ENCODE measurements around the gene CLOCK. TPM values are rescaled to one million over a fixed set of nuclear protein-coding genes. Genes with fewer than 3 reads are reported as not detected.

The CLOCK gene
- total RNA-seq, 2 experiments from 2014 or later = 9.4 to 10.0 TPM

DNA sequence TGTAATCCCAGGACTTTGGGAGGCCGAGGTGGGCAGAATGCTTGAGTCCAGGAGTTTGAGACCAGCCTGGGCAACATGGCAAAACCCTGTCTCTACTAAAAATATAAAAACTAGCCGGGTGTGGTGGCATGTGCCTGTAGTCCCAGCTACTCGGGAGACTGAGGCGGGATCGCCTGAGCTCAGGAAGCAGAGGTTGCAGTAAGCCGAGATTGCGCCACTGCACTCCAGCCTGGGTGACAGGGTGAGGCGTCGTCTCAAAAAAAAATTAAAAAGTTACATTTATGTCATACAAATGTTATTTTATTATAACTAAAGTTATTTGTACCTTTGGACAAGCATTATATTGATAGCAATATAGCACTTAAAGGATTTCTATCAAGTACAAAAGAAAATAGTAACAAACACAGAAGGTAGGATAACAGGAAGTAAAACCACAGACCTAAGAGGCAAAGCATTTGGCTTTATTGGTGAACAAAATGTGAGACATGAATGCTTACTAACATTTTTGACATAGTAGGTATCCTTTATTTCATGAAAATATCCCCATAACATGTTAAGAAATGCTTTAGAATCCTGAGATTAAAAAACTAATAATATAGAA lies 99.5 kb downstream of the CLOCK start:
- no peaks in the 10 kb centered on the region for H3K27me3 Mint-ChIP-seq
- no peak overlapping the region for H3K27ac Mint-ChIP-seq
- no peaks in the 10 kb centered on the region for H3K9me3 Mint-ChIP-seq (ENCODE audit: low read depth)
- no peak overlapping the region for H3K4me3 Mint-ChIP-seq
- DNase-seq = no peak
- H3K36me3 Mint-ChIP-seq = peaks cover 26% of the 10 kb centered on the region
- no peak for ATAC-seq
- H3K4me1 Mint-ChIP-seq = peaks cover 8% of the 10 kb centered on the region
- CTCF ChIA-PET = interaction anchor here (1.1 to 3.4 kb wide), 2 partner anchors 11 to 29 kb away, joined by 3 to 15 read pairs; no protein-coding TSS in a partner anchor

DNA sequence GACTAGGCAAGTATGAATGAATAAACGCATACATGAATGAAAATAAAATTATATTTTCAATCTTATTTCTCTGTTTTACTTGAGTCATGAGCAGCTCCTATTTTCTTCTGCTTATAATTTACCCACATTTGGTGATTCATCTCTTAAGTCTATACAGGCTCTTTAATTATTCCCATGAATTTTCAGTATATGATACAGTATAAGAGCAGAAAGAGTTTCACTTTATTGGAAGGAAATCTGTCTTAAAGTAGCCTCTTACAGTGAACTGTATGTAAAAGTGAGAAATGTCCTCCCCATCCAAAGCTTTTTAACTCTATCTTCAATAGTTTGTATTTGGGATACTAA lies 100.2 kb downstream of the CLOCK start:
- Mint-ChIP-seq H3K9me3 (ENCODE audit: low read depth) (no peaks in the 10 kb centered on the region), H3K4me1 (peaks cover 8% of the 10 kb centered on the region), H3K4me3 (no peak overlapping the region), H3K36me3 (peaks cover 25% of the 10 kb centered on the region), H3K27me3 (no peaks in the 10 kb centered on the region), H3K27ac (no peak overlapping the region)
- DNase-seq (no peak), ATAC-seq (no peak)
- CTCF ChIA-PET = interaction anchor here (1.1 to 3.4 kb wide), 2 partner anchors 10 to 28 kb away, joined by 3 to 15 read pairs; no protein-coding TSS in a partner anchor

DNA sequence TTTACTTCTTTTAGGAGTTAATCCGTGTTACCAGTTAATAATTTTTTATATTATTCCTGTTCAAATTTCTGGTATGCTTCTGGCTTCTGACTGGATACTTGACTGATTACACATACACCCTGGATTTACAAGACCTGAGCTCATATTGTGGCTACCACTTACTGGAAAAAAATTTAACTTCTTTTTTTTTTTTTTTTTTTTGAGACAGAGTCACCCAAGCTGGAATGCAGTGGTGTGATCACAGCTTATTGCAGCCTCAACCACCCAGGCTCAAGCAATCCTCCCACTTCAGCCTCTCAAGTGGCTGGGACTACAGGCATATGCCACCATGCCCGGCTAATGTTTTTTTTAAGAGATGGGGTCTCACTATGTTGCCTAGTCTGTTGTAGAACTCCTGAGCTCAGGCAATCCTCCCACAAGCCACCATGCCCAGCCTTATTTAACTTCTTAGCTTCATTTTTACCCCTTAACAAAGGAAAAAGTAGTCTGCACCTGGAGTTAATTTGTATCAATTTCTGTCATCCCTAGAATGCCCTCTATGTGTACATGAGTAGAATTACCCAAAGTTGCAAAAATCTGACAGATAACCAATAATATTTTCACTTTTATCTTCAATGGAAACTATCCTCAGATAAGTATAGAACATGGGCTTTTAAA lies 100.7 kb downstream of the CLOCK start:
- no peak overlapping the region for H3K27ac Mint-ChIP-seq
- CTCF ChIA-PET = interaction anchor here (1.5 to 3.4 kb wide), 3 partner anchors 10 to 103 kb away, joined by 5 to 15 read pairs (median 6); partner anchors contain the start of gene SRD5A3
- H3K36me3 Mint-ChIP-seq = peaks cover 24% of the 10 kb centered on the region
- H3K4me3 Mint-ChIP-seq = no peak overlapping the region
- no peak for ATAC-seq
- no peak for DNase-seq
- no peaks in the 10 kb centered on the region for H3K27me3 Mint-ChIP-seq
- H3K9me3 Mint-ChIP-seq (ENCODE audit: low read depth) = no peaks in the 10 kb centered on the region
- H3K4me1 Mint-ChIP-seq = peaks cover 8% of the 10 kb centered on the region

DNA sequence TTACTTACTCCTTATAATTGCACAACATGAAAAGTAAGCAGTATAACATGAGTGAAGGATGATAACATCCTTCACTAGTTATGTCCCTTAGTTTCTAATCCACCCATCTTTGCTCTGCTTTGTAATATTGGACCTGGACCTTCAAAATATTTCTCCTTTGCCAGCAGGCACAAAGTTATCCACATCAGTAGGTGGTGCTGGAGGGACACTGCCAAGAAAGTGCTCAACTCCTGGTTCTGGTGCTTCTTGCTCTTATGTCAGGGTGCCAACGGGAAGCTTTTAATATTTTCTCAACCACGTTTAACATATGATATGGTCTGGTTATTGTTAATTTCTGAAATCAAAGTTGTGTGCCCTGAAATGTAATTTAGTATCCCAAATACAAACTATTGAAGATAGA lies 101.9 kb downstream of the CLOCK start:
- DNase-seq = no peak
- peaks cover 10% of the 10 kb centered on the region for H3K4me1 Mint-ChIP-seq
- ATAC-seq = no peak
- H3K27me3 Mint-ChIP-seq = no peaks in the 10 kb centered on the region
- H3K4me3 Mint-ChIP-seq = no peak overlapping the region
- H3K27ac Mint-ChIP-seq = no peak overlapping the region
- peaks cover 25% of the 10 kb centered on the region for H3K36me3 Mint-ChIP-seq
- no peaks in the 10 kb centered on the region for H3K9me3 Mint-ChIP-seq (ENCODE audit: low read depth)
- CTCF ChIA-PET = interaction anchor here (1.0 to 3.4 kb wide), 4 partner anchors 8 to 108 kb away, joined by 3 to 15 read pairs (median 6); partner anchors contain the start of gene SRD5A3

DNA sequence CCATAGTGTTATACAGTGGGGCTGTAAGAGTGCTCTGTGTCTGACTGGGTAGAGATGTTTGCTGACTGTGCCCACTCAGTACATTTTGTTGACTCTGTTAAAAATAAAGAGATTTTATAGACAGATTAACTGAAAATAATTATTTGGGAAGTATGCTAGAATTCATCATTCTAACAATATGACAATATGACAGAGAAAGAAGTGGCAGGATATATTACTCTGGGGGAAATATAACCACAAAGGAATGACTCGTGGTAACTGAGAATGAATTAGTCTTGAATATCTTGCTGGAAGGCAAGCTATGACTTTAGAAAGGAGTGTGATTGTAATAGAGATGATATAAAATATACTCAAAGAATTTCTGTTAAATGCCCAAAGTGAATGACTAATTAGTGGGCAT lies 104.2 kb downstream of the CLOCK start:
- CTCF ChIA-PET = no interaction called here
- Mint-ChIP-seq H3K9me3 (ENCODE audit: low read depth) (no peaks in the 10 kb centered on the region), H3K4me1 (peaks cover 6% of the 10 kb centered on the region), H3K27me3 (no peaks in the 10 kb centered on the region), H3K36me3 (peaks cover 25% of the 10 kb centered on the region), H3K4me3 (no peak overlapping the region), H3K27ac (no peak overlapping the region)
- DNase-seq (no peak), ATAC-seq (no peak)

DNA sequence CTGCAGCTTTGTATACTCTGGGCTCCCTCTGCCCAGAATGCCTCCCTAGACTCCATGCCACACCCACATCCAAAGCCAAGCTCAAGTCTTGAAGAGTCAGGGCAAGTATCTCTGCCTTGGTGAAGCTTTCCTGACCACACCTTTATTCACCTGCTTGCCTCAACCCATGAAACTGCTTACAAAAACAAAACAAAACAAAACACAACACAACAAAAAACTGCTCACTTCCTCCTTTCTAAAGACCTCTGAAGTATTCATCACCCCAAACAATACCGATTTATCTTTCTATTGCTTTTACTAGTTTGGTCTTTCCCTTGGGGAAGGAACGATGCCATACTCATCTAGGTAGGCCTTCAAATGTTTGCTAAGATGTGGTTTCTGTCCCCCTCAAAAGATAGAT lies 105.9 kb downstream of the CLOCK start:
- no peak for ATAC-seq
- H3K4me3 Mint-ChIP-seq = no peak overlapping the region

DNA sequence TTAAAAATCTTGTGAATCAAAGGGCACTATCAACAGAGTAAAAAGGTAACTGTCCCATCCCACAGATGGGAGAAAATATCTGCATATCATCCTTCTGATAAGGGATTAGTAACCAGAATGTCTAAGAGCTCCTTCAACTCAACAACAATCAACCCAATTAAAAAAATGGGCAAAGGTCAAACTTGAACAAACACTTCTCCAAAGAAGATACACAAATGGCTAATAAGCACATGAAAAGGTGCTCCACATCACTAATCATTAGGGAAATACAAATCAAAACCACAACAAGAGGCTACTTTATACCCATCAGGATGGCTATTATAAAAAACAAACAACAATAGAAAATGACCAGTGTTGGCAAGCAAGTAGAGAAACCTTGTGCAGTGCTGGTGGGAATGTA lies 107.7 kb downstream of the CLOCK start:
- Mint-ChIP-seq H3K4me3 (no peak overlapping the region), H3K36me3 (peaks cover 37% of the 10 kb centered on the region), H3K27ac (no peak overlapping the region), H3K9me3 (ENCODE audit: low read depth) (no peaks in the 10 kb centered on the region), H3K4me1 (peaks cover 19% of the 10 kb centered on the region), H3K27me3 (no peaks in the 10 kb centered on the region)
- ATAC-seq (no peak), DNase-seq (no peak)
- CTCF ChIA-PET = no interaction called here

More for the DNA sequence above, 105.9 kb downstream of the CLOCK start:
- Mint-ChIP-seq H3K4me1 (peaks cover 4% of the 10 kb centered on the region), H3K27ac (no peak overlapping the region), H3K36me3 (peaks cover 29% of the 10 kb centered on the region), H3K9me3 (ENCODE audit: low read depth) (no peaks in the 10 kb centered on the region), H3K27me3 (no peaks in the 10 kb centered on the region)
- CTCF ChIA-PET = no interaction called here
- no peak for DNase-seq

DNA sequence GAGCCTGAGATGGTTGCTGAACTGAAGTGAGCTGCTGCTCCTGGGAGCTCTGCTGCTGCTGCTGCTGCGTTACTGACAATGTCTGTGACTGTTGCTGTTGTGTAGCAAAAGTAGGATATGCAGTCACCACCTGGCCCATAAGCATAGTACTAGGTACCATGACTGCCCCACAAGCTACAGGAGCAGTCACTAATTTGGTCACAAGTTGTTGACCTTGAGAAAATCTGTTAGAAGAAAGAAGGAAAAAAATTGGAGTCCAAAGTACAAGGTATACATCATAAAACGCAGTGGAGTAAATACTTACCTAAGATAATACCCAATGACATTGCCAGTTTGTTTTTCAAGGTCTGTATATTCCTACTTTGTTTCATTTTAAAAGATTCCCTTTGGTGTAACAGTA lies 108.4 kb downstream of the CLOCK start:
- Mint-ChIP-seq H3K36me3 (peaks cover 37% of the 10 kb centered on the region), H3K9me3 (ENCODE audit: low read depth) (no peaks in the 10 kb centered on the region), H3K27ac (no peak overlapping the region), H3K4me1 (peaks cover 20% of the 10 kb centered on the region), H3K4me3 (no peak overlapping the region), H3K27me3 (no peaks in the 10 kb centered on the region)
- ATAC-seq (no peak), DNase-seq (no peak)
- CTCF ChIA-PET = no interaction called here

DNA sequence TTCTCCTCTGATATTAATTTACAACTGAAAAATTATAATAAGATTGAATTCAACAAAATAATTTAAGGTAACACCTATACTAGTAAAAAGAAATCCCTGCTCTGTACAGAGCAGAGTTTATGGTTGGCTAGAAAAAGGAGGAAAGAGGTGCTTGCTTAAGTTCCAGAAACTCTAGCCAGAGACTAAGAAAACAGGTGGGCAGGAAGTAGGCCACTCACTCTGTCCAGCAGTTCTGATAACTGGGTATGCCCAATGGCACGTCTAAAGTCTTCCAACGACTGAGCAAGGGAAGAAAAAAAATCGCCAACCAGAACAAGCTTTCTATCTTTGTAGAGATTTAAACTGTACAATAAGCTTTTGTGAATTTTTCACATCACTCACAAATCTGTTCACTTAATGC lies 108.9 kb downstream of the CLOCK start:
- Mint-ChIP-seq H3K9me3 (ENCODE audit: low read depth) (no peaks in the 10 kb centered on the region), H3K36me3 (peaks cover 37% of the 10 kb centered on the region), H3K27me3 (no peaks in the 10 kb centered on the region), H3K4me1 (peaks cover 20% of the 10 kb centered on the region), H3K4me3 (no peak overlapping the region), H3K27ac (no peak overlapping the region)
- CTCF ChIA-PET = interaction anchor here (3.2 kb wide), 1 partner anchor 9 kb away, joined by 15 read pairs; no protein-coding TSS in a partner anchor
- ATAC-seq (no peak), DNase-seq (no peak)

DNA sequence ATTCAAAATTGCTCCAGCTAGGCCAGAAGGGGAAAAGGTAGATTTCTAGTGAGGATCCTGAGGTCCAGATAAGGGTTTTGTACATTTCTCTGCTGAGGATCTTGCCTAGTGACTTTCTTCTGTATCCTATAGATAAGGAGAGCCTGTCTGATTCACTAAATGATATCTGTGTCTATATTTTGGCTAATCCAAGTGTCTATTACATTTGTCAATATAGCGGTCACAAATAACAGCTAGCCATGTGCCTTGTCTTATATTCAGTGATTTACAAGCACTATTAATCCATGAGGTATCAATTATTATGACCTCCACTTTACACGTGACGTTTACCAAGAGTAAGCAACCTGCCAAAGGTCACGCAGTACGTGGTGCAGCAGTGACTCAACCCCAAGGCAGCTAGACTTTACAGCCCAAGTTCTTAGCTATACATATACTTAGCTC lies 109.3 kb downstream of the CLOCK start:
- DNase-seq = no peak
- Mint-ChIP-seq H3K27ac (no peak overlapping the region), H3K4me1 (peaks cover 18% of the 10 kb centered on the region), H3K36me3 (peaks cover 34% of the 10 kb centered on the region), H3K27me3 (no peaks in the 10 kb centered on the region), H3K9me3 (ENCODE audit: low read depth) (no peaks in the 10 kb centered on the region), H3K4me3 (no peak overlapping the region)
- CTCF ChIA-PET = interaction anchor here (3.2 kb wide), 1 partner anchor 9 kb away, joined by 15 read pairs; no protein-coding TSS in a partner anchor
- no peak for ATAC-seq

DNA sequence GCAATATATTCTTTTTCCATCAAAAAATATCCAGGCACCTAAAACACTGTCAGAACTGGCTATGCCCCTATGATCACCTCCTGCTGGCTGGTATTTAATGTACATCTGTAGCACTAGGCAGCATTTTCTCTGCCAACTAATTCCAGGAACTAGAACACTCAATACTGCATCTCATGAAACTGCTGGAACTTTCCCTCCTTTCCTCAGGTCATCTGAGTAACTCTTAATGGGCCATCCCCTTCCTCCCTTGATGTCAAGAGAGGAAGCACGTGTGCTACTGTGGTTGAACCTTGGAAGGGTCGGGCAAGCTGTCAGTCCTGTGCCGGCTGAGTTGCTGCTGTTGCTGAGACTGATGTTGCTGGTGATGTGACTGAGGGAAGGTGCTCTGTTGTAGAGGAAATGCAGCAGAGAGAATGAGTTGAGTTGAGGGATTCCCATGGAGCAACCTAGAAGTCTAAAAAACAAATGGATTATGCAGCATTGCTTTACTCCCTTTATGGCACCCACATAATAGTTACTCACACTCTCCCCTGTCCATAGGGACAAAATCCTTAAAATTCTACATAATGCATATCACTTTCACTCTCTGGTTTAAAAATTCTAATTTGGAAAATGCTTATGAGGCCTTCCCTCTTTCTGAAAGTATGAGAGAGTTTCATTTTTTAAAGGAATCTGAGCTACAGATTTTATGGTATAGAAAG lies 111.4 kb downstream of the CLOCK start:
- no peak overlapping the region for H3K27ac Mint-ChIP-seq
- H3K27me3 Mint-ChIP-seq = no peaks in the 10 kb centered on the region
- DNase-seq (peak; percentile 58), ATAC-seq (peak; percentile 87)
- H3K36me3 Mint-ChIP-seq = peaks cover 35% of the 10 kb centered on the region
- CTCF ChIA-PET = interaction anchor here (3.2 kb wide), 1 partner anchor 11 kb away, joined by 15 read pairs; no protein-coding TSS in a partner anchor
- H3K4me1 Mint-ChIP-seq = peaks cover 19% of the 10 kb centered on the region
- no peaks in the 10 kb centered on the region for H3K9me3 Mint-ChIP-seq (ENCODE audit: low read depth)
- no peak overlapping the region for H3K4me3 Mint-ChIP-seq

DNA sequence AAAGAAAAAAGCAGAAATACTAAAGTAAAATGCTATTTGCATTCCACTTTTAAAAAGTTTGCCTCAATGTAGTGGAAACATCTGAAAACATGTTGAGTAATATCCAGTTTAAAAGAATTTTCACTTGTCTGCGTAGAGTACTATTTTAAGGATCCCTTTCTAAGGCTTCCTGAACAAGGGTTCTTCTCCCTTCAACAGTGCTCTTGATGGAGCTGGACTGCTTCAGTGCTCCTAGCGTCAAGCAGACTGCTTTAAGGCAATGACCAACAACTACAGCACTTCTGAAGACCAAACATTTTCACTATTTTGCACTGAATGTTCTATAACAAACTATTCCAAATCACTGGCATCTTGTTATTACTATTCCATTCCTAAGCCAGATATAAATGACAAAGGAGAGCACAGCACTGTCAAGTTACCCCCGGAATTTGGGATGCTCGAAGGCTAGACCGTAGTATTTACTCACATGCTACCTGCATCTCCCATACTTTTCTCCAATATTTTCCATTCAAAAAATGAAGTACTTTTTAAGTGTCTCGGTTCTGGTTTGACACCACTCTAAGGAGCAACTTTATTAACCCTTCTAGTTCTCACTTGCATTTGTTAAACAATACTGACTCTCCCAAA lies 114.9 kb downstream of the CLOCK start:
- no peak for DNase-seq
- Mint-ChIP-seq H3K27me3 (no peaks in the 10 kb centered on the region), H3K27ac (peak overlapping the region; percentile 11), H3K9me3 (ENCODE audit: low read depth) (no peaks in the 10 kb centered on the region), H3K36me3 (peaks cover 34% of the 10 kb centered on the region), H3K4me1 (peaks cover 19% of the 10 kb centered on the region), H3K4me3 (no peak overlapping the region)
- CTCF ChIA-PET = interaction anchor here (1.6 kb wide), 1 partner anchor 19 kb away, joined by 3 read pairs; no protein-coding TSS in a partner anchor
- ATAC-seq = no peak

DNA sequence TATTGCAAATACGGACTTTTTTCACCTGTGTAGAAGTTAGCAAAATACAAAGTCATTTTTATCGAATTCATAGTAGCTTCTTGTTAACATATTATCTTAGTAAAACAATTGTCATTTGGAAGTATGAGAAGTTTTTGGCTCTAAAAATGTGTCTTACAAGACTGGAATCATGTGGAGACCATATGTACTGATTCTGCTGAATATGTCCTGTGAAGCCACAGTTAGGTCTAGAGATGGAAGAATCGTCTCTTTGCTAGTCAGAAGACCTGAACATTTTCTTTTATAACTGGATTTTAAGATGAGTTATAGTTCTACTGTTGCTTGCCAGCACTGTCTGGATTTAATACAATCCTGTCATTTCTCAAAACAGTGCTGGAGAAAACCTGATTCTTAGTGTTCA lies 121.9 kb downstream of the CLOCK start:
- CTCF ChIA-PET = no interaction called here
- ATAC-seq = no peak
- Mint-ChIP-seq H3K27ac (no peak overlapping the region), H3K36me3 (peaks cover 58% of the 10 kb centered on the region), H3K4me1 (peaks cover 4% of the 10 kb centered on the region), H3K9me3 (ENCODE audit: low read depth) (no peaks in the 10 kb centered on the region), H3K4me3 (no peak overlapping the region), H3K27me3 (no peaks in the 10 kb centered on the region)
- DNase-seq = no peak
